DMS79 (cell line): ENCODE data around the gene FDX1.
"Not testable (repeated sequence)": the region's sequence is repeated elsewhere in the genome, so short reads cannot be mapped to it uniquely, and the experiment has no call there.

Experiments used
- DNase-seq: peaks from one replicate; lab custom pipeline; 2025; lab: John Stamatoyannopoulos, UW

Gene FDX1, protein sequence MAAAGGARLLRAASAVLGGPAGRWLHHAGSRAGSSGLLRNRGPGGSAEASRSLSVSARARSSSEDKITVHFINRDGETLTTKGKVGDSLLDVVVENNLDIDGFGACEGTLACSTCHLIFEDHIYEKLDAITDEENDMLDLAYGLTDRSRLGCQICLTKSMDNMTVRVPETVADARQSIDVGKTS

DNA sequence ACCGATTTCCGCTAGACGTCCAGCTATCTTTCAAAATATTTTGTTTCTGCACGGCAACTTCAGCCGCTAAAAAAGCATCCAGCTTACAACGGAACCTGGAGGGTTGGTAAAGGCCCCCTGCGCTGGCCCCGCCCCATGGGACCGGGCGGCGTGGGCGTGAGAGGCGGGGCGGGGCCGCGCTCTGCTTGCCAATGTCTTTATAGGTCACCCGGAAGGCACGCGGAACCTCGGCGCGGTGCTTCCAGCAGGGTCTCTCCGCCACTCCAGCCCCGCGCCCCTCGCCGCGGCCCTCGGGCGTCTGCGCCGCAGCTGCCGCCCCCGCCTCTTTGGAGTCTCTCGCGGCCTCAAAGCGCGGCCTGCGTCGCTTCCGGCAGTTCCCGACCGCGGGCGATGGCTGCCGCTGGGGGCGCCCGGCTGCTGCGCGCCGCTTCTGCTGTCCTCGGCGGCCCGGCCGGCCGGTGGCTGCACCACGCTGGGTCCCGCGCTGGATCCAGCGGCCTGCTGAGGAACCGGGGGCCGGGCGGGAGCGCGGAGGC lies at the start of gene FDX1:
FDX1 (plus strand) TSS at position 218 of the 536 bp plus-strand sequence; CDS start at position 391, 173 bp downstream.
- peak; percentile 79 for DNase-seq

DNA sequence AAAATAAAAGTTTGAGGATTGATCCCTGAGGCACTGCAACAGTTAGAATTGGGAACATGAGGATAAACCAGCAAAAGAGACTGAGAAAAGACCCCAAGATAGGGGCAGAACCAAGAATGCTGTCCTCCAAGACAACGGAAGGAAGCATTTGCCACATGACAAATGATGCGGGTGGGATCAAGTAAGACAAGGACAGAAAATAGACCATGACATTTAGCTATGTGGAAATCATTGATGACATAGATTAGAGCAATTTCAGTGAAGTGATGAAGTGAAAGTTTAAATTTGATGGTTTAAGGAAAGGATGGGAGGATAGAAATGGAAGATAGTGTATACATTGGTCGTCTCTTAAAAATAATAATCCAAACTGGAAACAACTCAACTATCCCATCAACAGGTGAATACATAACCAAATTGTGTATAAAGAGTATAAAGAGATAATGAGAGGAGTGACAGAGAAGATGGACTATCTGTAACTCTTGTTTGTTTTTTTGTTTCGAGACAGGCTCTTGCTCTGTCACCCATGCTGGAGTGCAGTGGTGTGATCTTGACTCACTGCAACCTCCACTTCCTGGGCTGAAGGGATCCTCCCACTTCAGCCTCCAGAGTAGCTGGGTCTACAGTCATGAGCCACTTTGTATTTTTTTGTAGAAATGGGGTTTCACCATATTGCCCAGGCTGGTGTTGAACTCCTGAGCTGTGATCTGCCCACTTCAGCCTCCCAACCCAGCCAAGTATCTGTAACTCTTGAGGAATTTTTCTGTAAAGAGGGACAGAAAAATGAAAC lies 48.7 kb upstream of the FDX1 start:
- no peak for DNase-seq

DNA sequence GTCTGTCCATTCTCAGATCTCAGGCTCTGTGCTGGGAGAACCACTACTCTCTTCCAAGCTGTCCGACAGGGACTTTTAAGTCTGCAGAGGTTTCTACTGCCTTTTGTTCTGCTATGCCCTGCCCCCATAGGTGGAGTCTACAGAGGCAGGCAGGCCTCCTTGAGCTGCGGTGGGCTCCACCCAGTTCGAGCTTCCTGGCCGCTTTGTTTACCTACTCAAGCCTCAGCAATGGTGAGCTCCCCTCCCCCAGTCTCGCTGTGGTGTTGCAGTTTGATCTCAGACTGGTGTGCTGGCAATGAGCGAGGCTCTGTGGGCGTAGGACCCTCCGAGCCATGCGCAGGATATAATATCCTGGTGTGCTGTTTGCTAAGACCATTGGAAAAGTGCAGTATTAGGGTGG lies 41.5 kb upstream of the FDX1 start:
- not testable (repeated sequence) for DNase-seq

DNA sequence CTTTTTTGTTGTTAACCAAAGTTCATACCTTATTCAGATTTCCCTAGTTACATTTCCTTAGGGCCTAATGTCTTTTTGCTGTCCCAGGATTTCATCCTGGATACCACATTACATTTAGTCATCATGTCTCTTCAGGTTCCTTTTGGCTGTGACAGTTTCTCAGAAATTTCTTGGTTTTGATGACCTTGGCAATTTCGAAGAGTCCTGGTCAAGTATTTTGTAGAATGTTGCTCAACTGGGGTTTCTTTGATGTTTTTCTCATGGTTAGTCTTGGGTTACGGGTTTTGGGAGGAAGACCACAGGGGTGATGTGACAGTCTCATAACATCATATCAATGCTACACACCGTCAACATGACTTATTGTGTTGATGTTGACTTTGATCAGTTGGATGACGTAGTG lies 39.8 kb upstream of the FDX1 start:
- DNase-seq = no peak

DNA sequence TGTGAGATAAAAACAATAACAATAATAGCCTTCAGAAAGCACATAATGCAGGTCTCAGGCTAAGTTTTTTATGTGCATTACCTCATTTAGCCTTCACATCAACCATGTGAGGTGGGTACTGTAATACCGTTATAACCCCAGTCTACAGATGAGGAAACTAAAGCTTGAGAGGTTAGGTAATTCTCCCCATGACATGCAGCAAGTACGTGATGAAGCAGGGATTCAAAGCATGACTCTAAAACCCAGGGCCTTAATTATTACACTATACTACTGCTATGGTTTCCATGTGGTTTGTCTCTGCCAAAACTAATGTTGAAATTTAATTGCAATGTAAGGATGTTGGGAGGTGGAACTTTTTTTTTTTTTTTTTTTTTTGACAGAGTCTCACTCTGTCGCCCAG lies 37.7 kb upstream of the FDX1 start:
- DNase-seq = no peak

DNA sequence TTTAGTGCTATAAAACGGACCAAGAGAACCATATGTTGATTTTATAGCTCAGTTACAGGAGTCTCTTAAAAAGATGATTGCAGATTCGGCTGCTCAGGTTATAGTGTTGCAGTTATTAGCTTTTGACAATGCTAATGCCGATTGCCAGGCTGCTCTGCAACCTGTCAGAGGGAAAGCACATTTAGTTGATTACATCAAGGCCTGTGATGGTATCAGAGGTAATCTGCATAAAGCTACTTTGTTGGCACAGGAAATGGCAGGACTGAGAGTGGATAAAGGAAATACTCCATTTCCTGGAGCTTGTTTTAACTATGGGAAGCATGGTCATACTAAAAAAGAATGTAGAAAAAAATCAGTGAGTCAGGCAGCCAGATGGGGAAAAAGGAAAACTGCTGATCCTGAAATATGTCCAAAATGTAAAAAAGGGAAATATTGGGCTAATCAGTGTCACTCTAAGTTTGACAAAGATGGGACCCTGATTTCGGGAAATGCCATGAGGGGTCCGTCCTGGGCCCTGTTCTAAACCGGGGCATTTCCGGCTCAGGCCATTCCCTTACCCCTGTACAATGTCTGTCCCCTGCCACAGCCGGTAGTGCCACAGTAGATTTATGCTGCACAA lies 32.0 kb upstream of the FDX1 start:
- not testable (repeated sequence) for DNase-seq

DNA sequence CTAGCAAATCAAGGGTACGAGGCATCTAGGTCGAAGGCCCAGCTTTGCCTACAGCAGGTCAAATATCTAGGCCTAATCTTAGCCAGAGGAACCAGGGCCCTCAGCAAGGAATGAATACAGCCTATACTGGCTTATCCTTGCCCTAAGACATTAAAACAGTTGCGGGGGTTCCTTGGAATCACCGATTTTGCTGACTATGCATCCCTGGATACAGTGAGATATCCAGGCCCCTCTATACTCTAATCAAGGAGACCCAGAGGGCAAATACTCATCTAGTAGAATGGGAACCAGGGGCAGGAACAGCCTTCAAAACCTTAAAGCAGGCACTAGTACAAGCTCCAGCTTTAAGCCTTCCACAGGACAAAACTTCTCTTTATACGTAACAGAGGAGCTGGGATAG lies 26.2 kb upstream of the FDX1 start:
- DNase-seq = not testable (repeated sequence)

DNA sequence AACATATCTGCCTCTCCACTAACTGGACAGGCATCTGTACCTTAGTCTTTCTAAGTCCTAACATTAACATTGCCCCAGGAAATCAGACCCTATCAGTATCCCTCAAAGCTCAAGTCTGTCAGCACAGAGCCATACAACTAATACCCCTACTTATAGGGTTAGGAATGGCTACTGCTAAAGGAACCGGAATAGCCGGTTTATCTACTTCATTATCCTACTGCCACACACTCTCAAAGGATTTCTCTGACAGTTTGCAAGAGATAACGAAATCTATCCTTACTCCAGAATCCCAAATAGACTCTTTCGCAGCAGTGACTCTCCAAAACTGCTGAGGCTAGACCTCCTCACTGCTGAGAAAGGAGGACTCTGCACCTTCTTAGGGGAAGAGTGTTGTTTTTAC lies 24.1 kb upstream of the FDX1 start:
- DNase-seq = not testable (repeated sequence)

DNA sequence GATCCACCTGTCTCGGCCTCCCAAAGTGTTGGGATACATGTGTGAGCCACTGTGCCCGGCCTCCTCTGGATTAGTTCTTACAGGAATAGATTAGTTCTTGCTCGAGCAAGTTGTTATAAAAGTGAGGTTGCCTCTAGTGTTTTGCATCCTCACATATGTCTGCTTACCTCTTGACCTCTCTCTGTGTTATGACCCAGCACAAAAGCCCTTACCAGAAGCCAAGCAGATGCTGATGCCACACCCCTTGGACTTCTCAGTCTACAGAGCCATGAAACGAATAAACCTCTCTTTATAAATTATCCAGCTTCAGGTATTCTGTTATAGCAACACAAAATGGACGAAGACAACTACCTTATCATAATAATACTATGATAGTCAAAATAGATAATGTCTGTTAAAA lies 22.4 kb upstream of the FDX1 start:
- no peak for DNase-seq

DNA sequence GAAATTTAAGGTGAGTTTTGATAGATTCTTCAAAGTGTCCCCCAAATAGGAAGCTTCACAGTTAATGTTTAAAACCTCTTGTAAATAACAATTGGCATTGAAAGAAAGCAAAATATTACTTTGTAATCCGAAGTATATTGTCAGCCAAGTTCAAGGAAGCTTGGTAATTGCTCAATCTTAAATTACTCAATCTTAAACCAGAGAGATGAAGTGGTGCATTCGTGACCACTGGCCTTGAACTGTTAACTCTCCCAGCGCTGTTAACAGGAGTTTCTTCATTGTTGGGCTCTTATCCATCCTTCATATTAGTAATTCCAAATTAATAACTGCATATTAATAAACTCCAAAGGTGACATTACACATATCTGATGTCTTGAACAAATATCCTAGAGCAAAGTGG lies 20.6 kb upstream of the FDX1 start:
- DNase-seq = no peak

DNA sequence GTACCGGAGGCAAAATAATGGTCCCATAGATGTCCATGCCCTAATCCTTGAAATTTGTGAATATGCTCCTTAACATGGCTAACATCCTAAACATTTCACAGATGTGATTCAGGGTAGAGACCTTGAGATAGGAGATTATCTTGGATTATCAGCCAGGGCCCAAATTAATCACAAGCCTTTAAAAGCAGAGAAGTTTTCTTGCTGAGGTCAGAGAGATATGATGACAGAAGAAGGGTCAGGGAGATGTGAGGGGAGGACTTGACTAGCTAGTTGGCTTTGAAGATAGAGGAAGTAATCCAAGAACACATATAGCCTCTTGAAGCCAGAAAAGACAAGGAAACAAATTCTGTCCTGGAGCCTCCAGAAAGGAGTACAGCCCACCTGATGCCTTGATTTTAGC lies 19.1 kb upstream of the FDX1 start:
- DNase-seq = no peak

DNA sequence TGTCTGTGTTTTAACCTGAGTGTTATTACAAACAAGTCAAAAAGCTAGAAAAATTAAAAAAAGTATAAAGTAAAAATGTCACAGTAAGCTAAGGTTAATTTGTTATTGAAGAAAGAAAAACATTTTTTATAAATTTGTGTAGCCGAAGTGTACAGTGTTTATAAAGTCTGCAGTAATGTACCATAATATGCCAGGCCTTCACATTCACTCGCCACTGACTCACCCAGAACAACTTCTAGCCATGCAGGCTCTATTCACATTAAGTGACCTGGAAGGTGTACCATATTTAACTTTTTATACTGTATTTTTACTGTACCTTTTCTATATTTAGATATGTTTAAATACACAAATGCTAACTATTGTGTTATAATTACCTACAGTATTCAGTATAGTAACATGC lies 14.7 kb upstream of the FDX1 start:
- no peak for DNase-seq

DNA sequence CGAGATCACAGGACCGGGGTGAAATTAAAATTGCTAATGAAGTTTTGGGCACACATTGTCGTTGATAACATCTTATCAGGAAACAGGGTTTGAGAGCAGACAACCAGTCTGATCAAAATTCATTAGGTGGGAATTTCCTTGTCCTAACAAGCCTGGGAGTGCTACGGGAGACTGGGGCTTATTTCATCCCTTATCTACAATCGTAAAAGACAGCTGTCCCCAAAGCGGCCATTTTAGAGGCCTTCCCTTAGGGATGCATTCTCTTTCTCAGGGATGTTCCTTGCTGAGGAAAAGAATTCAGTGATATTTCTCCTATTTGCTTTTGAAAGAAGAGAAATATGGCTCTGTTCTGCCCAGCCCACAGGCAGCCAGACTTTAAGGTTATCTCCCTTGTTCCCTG lies 8.1 kb upstream of the FDX1 start:
- DNase-seq = not testable (repeated sequence)

DNA sequence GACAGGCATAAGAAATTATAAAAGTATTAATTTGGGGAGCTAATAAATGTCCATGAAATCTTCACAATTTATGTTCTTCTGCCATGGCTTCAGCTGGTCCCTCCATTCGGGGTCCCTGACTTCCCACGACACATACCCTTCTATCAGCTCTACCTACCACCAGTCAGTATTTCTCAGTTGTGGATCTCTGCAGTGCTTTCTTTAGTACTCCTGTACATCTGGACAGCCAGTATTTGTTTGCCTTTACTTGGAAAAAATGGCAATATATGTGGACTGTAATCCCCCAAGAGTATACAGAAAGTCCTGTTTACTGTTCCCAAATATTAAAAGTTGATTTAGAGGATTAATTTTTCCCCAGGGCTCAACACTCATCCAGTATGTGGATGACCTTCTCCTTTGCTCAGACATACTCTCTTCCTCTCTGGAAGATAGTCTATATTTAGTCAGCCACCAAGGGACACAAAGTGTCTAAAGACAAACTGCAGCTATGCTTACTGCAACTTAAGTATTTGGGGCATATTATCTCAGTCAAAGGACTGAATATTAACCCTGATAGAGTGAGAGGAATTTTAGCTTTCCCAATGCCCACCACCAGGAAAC lies 7.3 kb upstream of the FDX1 start:
- DNase-seq = no peak

DNA sequence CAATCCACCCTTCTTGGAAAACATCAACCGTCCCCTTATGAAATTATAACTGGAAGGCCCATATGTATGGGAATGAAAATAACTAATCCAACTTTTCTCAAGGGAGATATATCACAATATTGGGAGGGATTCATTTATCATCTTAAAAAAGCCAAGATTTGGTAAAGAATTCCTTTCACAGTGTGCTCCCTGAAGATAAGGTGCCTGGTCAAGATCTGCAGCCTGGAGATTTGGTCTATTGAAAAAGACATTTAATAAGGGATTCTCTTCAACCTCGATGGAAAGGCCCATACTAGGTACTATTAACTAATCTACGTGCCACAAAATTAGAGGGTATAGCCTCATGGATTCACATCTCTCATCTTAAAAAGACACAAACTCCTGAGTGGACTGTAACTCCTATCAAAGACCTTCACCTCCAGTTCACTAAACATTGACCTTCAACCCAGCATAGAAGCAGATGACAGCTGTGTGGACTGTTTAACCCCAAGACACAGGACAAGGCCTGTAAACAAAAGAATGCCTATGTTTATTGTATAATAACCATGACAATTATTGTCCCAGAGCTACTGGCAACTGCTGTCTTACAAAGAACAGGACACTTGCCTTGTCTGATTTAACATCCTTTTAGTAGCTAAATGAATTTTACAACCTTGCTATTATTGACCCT lies 4.8 kb upstream of the FDX1 start:
- no peak for DNase-seq

DNA sequence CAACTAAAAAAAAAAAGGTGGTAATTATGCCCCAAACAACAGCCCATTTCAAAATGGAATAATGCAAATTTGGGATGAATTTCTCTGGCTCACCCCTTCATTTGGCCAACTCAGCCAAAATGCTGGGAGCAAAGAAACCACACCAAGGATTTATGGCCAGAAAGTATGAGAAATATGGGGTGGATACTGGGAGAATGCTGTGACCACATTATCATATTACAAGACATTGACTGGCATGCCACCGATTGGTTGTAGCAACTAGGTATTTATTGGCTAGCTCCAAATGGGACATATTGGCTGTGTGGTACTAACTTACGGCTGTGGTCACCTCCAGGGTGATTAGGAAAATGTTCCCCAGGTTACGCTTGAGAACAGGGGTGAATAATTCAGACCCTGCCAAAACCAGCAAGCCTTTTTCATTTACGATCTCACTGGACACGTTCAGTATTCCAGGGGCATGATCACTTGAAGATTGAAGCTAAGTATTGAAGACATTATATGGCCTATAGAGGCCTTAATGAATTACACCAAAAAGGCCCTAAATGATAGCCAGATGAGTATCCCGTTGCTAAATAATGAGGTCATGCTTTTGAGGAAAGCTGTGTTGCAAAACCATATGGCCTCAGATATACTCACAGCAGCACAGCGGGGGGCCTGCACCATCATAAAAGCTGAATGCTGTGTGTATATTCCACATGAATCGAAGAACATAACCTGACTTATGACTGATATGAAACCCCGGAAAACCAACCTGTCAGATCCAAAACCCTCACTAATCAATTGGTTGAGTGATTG lies 3.8 kb upstream of the FDX1 start:
- no peak for DNase-seq

DNA sequence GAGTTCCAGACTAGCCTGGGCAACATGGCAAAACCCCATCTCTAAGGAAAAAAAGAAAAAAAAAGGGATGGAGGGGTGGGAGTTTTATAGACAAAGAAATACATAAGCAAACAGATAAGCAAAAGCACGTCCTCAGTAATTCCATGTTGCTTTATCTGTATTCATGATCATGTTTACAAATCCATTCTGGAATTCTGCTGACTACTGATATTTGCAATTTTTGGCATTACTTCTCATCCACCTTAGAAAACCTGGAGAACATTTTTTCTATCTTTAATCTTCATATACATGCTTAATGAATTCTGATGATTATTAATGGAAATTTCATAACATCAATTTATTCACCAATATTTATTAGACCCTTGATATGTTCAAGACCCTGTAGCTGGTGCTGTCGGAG lies 1.7 kb upstream of the FDX1 start:
- no peak for DNase-seq

DNA sequence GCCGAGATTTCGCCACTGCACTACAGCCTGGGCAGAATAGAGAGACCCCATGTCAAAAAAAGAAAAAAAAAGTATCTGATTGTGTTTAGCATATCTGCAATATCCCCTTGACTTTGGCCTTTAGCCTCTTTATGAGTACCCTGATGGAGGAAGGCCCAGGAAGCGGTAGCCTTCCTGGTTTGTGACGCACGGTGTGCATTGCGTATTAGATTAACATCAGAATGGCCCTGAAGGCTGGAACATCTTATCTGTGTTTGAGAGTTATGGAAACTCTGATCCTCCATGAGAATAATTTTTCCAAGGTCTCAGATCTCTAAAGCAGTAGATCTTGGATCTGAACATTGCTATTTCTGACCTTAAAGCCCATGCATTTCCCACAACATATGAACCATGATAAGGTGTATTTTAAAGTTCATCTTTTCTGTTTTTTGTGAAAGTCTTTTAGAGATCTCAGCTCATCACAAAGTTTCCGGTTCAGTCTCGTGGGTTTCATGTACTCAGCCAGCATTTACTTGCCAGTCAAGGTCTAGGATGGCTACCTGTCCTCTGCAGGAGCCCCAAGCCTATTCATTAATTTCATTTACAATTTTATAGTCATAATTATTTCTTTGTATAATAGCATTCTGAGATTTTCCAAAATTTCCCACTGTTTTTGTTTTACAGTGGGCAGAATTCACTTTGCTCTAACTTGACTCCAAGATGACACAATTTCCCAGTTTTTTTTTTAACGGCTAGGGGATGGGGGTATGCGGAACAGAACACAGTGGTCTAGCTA lies 605 bp upstream of the FDX1 start:
- no peak for DNase-seq

DNA sequence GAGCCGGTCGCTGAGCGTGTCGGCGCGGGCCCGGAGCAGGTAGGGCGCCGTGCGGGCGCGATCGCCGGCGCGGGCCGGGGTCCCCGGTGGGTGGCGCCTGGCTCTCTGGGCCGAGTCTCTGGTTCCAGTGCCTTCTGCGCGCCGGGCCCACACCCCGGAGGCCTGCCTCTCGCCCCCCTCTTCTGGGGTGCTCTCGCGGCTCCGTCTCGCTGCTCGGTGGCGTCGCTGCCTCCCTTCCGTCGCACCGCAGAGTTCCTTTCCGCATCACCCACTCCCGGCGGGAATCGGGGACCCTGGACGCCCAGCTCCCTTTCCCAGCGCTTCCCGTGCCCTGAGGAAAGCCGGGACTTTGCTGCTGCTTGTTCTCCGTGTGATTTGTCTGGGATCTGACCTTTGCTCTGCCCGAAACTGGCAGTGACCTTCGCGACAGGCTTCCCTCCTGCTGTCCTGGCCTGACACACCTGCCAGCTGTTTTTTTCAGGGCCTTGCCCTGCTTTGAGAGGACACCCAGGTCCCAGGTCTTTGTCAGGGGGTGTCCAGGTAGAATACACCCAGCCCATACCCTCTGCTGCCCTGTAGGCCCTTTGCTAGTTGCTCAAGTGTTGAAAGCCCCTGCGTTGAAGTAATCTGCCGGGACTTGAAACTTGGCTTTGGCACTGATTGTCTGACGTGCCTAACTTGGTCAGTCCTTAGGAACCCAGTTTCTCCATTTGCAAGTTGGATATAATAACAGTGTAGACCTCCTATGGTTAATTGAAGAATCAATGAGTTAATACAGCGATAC lies 711 bp downstream of the FDX1 start:
- no peak for DNase-seq
